Colon (tissue), 2 donors: ENCODE measurements around the gene MANSC4.
"Not testable (repeated sequence)": the region's sequence is repeated elsewhere in the genome, so short reads cannot be mapped to it uniquely, and the experiment has no call there.

Source experiments
- FAIRE-seq: peaks from 2 replicates; lab custom pipeline; 2012; peaks lifted over from hg19 to GRCh38; lab: Jason Lieb, UNC
- donor health status: control.
- donor health status: control.

The MANSC4 gene

DNA sequence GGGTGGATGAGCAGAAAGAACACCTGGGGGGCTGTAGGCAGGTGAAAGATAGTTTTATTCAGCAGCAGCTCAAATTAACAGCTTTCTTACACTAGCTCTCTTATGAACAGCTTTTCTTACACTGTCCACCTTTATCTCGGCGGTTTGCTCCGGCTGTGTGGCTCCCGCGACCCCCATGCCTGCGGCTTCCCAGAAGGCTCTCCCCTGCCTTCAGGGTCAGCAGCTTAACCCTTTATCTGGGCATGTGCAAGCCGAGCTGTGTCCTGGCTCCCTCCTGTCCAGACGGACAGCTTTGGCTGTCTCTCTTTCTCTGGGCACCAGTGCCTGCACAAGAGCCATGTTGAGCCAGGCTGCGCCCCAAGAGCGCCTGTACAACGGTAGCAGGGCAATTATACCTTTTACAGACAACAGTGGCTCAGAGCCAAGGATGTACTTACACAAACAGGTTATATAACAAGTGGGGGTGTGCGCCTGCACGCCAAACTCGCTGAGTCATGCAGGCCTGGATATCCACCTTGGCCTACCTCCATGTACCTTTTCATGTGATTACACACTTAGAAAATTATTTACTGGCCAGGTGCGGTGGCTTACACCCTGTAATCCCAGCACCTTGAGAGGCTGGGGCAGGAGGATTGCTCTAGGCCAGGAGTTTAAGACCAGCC lies 28.5 kb downstream of the MANSC4 start:
- FAIRE-seq = no peak

- peak; percentile 10 for FAIRE-seq
Measured at GRCh38 chr12:27747111-27747820, 32.8 kb downstream of the MANSC4 start.

DNA sequence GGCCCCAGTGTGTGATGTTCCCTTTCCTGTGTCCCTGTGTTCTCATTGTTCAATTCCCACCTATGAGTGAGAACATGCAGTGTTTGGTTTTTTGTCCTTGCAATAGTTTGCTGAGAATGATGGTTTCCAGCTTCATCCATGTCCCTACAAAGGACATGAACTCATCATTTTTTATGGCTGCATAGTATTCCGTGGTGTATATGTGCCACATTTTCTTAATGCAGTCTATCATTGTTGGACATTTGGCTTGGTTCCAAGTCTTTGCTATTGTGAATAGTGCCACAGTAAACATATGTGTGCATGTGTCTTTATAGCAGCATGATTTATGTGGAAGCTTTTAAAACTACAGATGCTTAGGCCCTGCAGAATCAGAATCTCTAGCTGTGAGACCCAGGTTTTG lies 34.3 kb downstream of the MANSC4 start:
- FAIRE-seq = not testable (repeated sequence)

DNA sequence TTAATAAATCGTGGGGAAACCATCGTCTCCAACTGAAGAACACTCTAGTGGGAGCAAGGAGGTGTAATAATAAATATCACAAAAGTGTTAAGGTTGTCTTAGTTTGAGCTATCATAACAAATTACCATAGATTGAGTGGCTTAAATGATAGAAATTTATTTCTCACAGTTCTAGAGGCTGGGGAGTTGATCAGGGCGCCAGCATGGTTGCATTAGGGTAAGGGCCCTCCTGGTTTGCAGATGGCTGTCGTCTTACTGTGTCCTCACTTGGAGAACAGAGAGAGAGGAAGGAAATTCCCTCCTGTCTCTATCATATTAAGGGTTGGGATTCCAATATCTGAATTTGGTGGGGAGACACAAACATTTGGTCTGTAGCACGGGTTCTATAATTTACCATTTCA lies 36.4 kb downstream of the MANSC4 start:
- no peak for FAIRE-seq

- not testable (repeated sequence) for FAIRE-seq
Measured at GRCh38 chr12:27734321-27734720, 45.7 kb downstream of the MANSC4 start.

DNA sequence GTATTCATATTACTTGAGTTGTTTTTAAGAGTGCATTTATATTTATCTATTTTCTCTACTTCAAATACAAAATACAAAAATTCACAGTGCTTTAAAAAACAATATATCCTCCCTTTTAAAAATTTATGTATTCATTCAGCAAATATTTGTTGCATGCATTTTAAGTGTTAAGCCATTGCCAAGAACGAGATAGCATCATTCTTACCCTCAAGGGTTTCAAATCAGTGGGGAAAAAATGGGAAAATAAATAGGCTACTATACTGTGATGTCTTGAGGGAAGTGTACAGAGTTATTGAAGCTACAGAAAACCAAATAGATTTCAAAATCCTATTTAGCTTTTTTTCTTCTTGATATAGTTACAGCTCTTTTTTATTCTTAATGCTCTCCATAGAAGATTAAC lies 46.2 kb downstream of the MANSC4 start:
- no peak for FAIRE-seq

- FAIRE-seq = peak; percentile 68
Measured at GRCh38 chr12:27733052-27733656, 46.9 kb downstream of the MANSC4 start.

DNA sequence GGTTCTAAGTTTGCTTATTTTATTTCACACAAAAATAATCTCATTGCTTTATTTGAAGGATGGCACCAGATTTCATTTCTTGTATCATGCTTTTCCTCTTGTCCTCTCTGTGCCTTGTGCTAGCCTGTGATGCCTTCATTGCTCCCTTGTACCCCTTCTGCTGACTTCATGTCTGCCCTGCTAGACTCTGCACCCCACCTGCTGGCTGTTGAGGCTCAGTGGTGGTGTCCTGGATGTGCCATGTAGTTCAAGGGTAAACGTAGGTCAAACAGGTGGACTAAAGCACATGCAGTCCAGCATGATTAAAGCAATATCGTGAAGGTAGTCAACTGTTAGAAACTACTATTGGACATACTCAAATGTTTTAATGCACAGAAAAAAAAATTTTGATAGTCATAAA lies 47.8 kb downstream of the MANSC4 start:
- no peak for FAIRE-seq

- no peak for FAIRE-seq
Measured at GRCh38 chr12:27730097-27730588, 49.9 kb downstream of the MANSC4 start.

DNA sequence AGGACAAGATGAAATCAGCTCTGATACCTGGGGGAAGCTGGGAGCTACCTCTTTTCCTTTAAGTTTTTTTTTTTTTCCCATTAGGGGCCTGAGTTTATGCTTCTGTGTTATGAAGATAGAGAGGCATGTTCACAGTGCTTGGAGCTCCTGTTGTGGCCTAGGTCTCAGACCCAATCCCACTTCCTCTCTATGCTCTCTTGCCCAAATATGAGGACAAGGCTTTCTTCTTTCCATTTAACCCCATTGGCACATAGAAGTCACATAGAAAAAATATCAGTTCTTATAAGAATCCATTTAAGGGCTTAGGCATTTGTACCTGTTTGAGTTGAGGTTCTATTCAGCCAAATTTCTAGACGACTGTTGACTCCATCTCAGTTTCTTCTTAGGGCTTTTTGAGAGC lies 56.8 kb downstream of the MANSC4 start:
- FAIRE-seq = no peak
